ENCODE data around the gene POC1B. TPM values are rescaled to one million over a fixed set of nuclear protein-coding genes. Genes with fewer than 3 reads are reported as not detected.
A peak's percentile ranks its signal among the peaks of the same experiment; 100 is the strongest.

POC1B gene
- total and polyA plus RNA-seq, 8 donors, result 3.4 to 15.5 (median 6.2) TPM

DNA sequence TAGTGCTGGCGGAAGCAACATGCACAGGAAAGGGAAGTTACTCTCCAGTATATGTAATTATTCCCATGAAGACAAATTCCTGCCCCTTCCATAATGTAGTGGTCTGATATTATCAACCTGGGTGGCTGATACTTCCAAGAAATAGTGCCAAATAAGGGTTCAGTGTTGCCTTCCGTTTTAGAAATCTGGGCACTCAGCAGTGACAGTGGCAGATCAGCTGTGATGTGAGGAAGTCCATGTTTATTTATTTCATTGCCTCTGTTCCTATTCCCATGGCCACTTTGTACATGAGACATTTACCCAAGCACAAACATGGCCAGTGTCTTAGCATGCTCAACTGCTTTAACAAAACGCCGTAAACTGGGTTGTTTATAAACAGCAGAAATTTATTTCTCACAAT lies 20.3 kb upstream of the POC1B start:
- Histone ChIP-seq H3K27ac (no peak overlapping the region), H3K4me3 (no peak overlapping the region), H3K9me3 (no peaks in the 10 kb centered on the region), H3K36me3 (no peaks in the 10 kb centered on the region), H3K27me3 (no peaks in the 10 kb centered on the region), H3K4me1 (no peaks in the 10 kb centered on the region)
- TF ChIP-seq, protein P1, sequence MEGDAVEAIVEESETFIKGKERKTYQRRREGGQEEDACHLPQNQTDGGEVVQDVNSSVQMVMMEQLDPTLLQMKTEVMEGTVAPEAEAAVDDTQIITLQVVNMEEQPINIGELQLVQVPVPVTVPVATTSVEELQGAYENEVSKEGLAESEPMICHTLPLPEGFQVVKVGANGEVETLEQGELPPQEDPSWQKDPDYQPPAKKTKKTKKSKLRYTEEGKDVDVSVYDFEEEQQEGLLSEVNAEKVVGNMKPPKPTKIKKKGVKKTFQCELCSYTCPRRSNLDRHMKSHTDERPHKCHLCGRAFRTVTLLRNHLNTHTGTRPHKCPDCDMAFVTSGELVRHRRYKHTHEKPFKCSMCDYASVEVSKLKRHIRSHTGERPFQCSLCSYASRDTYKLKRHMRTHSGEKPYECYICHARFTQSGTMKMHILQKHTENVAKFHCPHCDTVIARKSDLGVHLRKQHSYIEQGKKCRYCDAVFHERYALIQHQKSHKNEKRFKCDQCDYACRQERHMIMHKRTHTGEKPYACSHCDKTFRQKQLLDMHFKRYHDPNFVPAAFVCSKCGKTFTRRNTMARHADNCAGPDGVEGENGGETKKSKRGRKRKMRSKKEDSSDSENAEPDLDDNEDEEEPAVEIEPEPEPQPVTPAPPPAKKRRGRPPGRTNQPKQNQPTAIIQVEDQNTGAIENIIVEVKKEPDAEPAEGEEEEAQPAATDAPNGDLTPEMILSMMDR (IDR thresholded peaks at IDR 0.05), result no peak
- WGBS, 2 donors, result 73 to 81% methylated on average over 4 of the region's 4 CpGs
- no peak for DNase-seq
- intact Hi-C loops (cut with DNase I), result no loop called here
- FAIRE-seq, result no peak
- ATAC-seq, result no peak

- no peak for FAIRE-seq
- H3K9me3 ChIP-seq, result no peaks in the 10 kb centered on the region
- intact Hi-C loops (cut with DNase I), result no loop called here
Measured at GRCh38 chr12:89544681-89545184, 18.9 kb upstream of the POC1B start.

DNA sequence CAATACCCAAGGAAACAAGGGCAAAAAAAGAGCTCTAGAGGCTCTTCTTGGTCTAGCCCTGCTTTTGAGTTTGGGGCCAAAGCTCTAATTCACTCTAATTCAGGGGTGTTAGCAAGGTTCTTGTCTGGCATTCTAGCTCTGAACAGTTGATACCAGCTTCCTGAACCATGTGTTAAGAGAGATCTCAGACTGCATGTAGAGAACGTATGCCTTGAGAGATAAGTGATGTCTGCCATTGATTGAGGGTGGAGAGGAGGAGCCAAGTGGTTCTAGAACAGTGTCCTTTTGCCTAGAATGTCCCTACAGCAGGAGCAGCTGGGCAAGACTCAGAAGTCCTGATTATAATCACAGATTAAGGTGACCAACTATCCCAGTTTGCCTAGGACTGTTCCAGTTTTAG lies 18.2 kb upstream of the POC1B start:
- intact Hi-C loops (cut with DNase I), result no loop called here
- Histone ChIP-seq H3K27ac (no peak overlapping the region), H3K27me3 (no peaks in the 10 kb centered on the region), H3K4me3 (no peak overlapping the region), H3K36me3 (no peaks in the 10 kb centered on the region), H3K4me1 (no peaks in the 10 kb centered on the region), H3K9me3 (no peaks in the 10 kb centered on the region)
- FAIRE-seq, result no peak
- DNase-seq, result no peak
- TF ChIP-seq, protein P1 (IDR thresholded peaks at IDR 0.05), result no peak
- WGBS, 2 donors, result 55 to 63% methylated on average over 1 of the region's 1 CpG
- ATAC-seq, result no peak

More at GRCh38 chr12:89544681-89545184, 18.9 kb upstream of the POC1B start:
- H3K4me3 ChIP-seq, result no peak overlapping the region
- ATAC-seq, result peak; percentile 51 to 65 (median 60)
- H3K27me3 ChIP-seq, result no peaks in the 10 kb centered on the region
- WGBS, 2 donors, result 25 to 27% methylated on average over 6 of the region's 6 CpGs
- H3K36me3 ChIP-seq, result no peaks in the 10 kb centered on the region
- H3K27ac ChIP-seq, result no peak overlapping the region
- peak in 5 of 6 donors; percentile 35 to 55 (median 44) for DNase-seq
- TF ChIP-seq, protein P1 (IDR thresholded peaks at IDR 0.05), result no peak
- no peaks in the 10 kb centered on the region for H3K4me1 ChIP-seq

- TF ChIP-seq, protein P1 (IDR thresholded peaks at IDR 0.05), result peak; percentile 36 to 83 (median 73)
- no peak overlapping the region for H3K27ac ChIP-seq
- intact Hi-C loops (cut with DNase I), result no loop called here
- WGBS, 2 donors, result 5 to 7% methylated on average over 6 of the region's 6 CpGs
- H3K27me3 ChIP-seq, result no peaks in the 10 kb centered on the region
- H3K4me1 ChIP-seq, result no peaks in the 10 kb centered on the region
- no peak for FAIRE-seq
- no peaks in the 10 kb centered on the region for H3K36me3 ChIP-seq
- H3K4me3 ChIP-seq, result no peak overlapping the region
- no peaks in the 10 kb centered on the region for H3K9me3 ChIP-seq
- DNase-seq, result peak in 4 of 6 donors; percentile 47 to 73 (median 56)
- ATAC-seq, result peak; percentile 86 to 94 (median 92)
Measured at GRCh38 chr12:89542912-89543592, 17.2 kb upstream of the POC1B start.

DNA sequence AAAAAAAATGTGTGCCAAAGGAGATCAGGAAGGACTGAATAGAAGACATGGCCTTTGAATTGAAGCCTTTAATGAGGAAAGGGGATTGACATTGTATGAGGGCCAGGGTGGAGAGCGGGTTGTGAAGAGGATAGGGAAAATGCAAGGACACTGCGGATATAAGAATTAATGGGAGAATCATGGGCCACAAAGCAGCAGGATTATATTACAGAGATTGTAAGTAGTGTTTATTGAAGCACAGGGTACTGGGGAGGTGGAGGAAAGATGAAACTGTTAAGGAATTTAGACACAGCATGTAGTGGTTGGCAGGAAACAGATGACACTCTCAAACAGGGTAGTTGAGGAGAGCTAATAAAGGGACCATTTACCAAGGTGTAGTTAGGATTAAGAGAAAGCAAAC lies 16.4 kb upstream of the POC1B start:
- intact Hi-C loops (cut with DNase I), result no loop called here
- DNase-seq (no peak), ATAC-seq (no peak), FAIRE-seq (no peak)
- H3K4me1 ChIP-seq, result no peaks in the 10 kb centered on the region
- TF ChIP-seq, protein P1 (IDR thresholded peaks at IDR 0.05), result no peak
- no peaks in the 10 kb centered on the region for H3K9me3 ChIP-seq
- no peak overlapping the region for H3K27ac ChIP-seq
- no peaks in the 10 kb centered on the region for H3K36me3 ChIP-seq
- no peaks in the 10 kb centered on the region for H3K27me3 ChIP-seq
- H3K4me3 ChIP-seq, result no peak overlapping the region
- 89 to 93% methylated on average over 2 of the region's 2 CpGs for WGBS, 2 donors
